GM12864 (cell line): Measurements from ENCODE around the gene NEDD1.

ENCODE experiments used
- DNase-seq: peaks from one replicate; pipeline ENCODE4 v3.0.0-alpha.2; 2011; ENCODE audit warnings: low read depth
- H3K4me3 ChIP-seq: 2 replicates; pipeline ENCODE4 v1.5.1; 2011; ENCODE audit warnings: mild to moderate bottlenecking, low read depth, low read length, control low read depth
- CTCF ChIP-seq: IDR thresholded peaks from 2 replicates; pipeline ENCODE4 v1.5.1; 2011; ENCODE audit warnings: low read depth, mild to moderate bottlenecking, moderate library complexity, low read length, control low read depth, inconsistent platforms; ENCODE audit errors: missing control alignments

NEDD1 gene

GRCh38 chr12:96870946-96871345, 36.1 kb upstream of the NEDD1 start:
- no peak overlapping the region for H3K4me3 ChIP-seq
- DNase-seq: no peak
- no peak for TF ChIP-seq CTCF

- no peak for DNase-seq
These were observed 34.1 kb upstream of the NEDD1 start for GRCh38 chr12:96872961-96873360.

GRCh38 chr12:96874211-96874610, 32.8 kb upstream of the NEDD1 start:
- H3K4me3 ChIP-seq: no peak overlapping the region
- DNase-seq: no peak
- TF ChIP-seq CTCF: no peak

More at GRCh38 chr12:96872961-96873360, 34.1 kb upstream of the NEDD1 start:
- no peak for TF ChIP-seq CTCF
- H3K4me3 ChIP-seq: no peak overlapping the region

- no peak for TF ChIP-seq CTCF
- H3K4me3 ChIP-seq: no peak overlapping the region
- no peak for DNase-seq
These were observed 30.1 kb upstream of the NEDD1 start for GRCh38 chr12:96876966-96877365.

GRCh38 chr12:96878704-96879103, 28.4 kb upstream of the NEDD1 start:
- no peak for TF ChIP-seq CTCF
- H3K4me3 ChIP-seq: no peak overlapping the region
- DNase-seq: no peak

GRCh38 chr12:96879301-96879700, 27.8 kb upstream of the NEDD1 start:
- no peak for DNase-seq
- H3K4me3 ChIP-seq: no peak overlapping the region
- TF ChIP-seq CTCF: no peak

GRCh38 chr12:96880220-96880619, 26.8 kb upstream of the NEDD1 start:
- DNase-seq: no peak
- TF ChIP-seq CTCF: no peak
- H3K4me3 ChIP-seq: no peak overlapping the region
